ENCODE results near the gene HTR4. TPM values are rescaled to one million over a fixed set of nuclear protein-coding genes. Genes with fewer than 3 reads are reported as not detected.

Gene HTR4
- total and polyA plus RNA-seq, 4 donors, result 0.17 to 0.18 TPM; not detected in 2

DNA sequence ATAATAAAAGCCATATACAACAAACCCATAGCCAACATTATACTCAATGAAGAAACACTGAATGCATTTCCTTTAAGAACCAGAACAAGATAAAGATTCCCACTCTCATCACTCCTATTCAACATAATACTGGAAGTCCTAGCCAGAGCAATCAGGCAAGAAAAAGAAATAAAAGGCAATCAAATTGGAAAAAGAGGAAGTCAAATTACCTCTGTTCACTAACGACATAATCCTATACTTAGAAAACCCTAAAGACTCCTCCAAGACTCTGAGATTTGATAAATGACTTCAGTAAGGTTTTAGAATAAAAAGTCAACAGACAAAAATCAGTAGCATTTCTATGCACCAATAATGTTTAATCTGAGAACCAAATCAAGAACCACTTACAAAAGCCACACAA is 36.6 kb upstream of the HTR4 start:
- Histone ChIP-seq H3K4me1 (ENCODE audit: control insufficient read depth in 5 of 5, insufficient read depth in 5 of 5, low read length in 5 of 5) (peaks cover 0 to 26% (median 7%) of the 10 kb centered on the region in 5 donors), H3K9ac (ENCODE audit: insufficient read depth in 1 of 2, low read length in 2 of 2) (no peak overlapping the region), H3K9me3 (ENCODE audit: control insufficient read depth in 4 of 4, insufficient read depth in 3 of 4, low read length in 3 of 4) (peaks cover 0 to 12% (median 4%) of the 10 kb centered on the region in 4 donors), H3K27ac (ENCODE audit: low read depth in 1 of 2, low read length in 1 of 2) (no peak overlapping the region), H3K27me3 (ENCODE audit: control insufficient read depth in 3 of 3, insufficient read depth in 3 of 3, low read length in 2 of 3) (no peaks in the 10 kb centered on the region), H3K4me3 (no peak overlapping the region), H3K36me3 (ENCODE audit: control insufficient read depth in 4 of 4, insufficient read depth in 4 of 4, low read length in 4 of 4) (peaks cover 0 to 10% (median 0%) of the 10 kb centered on the region in 4 donors)
- WGBS, 2 donors, result 70 to 75% methylated on average over 1 of the region's 1 CpG
- DNase-seq (no peak), ATAC-seq (ENCODE audit: insufficient read depth, low FRiP score) (no peak)
- TF ChIP-seq, protein P1, sequence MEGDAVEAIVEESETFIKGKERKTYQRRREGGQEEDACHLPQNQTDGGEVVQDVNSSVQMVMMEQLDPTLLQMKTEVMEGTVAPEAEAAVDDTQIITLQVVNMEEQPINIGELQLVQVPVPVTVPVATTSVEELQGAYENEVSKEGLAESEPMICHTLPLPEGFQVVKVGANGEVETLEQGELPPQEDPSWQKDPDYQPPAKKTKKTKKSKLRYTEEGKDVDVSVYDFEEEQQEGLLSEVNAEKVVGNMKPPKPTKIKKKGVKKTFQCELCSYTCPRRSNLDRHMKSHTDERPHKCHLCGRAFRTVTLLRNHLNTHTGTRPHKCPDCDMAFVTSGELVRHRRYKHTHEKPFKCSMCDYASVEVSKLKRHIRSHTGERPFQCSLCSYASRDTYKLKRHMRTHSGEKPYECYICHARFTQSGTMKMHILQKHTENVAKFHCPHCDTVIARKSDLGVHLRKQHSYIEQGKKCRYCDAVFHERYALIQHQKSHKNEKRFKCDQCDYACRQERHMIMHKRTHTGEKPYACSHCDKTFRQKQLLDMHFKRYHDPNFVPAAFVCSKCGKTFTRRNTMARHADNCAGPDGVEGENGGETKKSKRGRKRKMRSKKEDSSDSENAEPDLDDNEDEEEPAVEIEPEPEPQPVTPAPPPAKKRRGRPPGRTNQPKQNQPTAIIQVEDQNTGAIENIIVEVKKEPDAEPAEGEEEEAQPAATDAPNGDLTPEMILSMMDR (IDR thresholded peaks at IDR 0.05; ENCODE audit: control extremely low read depth, extremely low read depth), result no peak

DNA sequence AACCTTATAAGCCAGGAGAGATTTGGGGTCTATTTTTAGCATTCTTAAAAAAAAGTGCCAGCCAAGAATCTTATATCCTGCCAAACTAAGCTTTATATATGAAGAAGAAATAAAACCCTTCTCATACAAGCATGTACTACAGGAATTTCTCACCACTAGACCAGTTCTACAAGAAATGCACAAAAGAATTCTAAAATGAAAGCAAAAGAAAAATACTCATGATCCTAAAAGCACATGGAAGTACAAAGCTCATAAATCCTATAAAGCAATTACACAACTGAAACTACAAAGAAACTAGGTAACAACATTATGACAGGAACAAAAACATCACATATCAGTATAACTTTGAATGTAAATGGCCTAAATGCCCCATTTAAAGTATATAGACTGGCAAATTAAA is 34.5 kb upstream of the HTR4 start:
- no peak overlapping the region for H3K4me3 ChIP-seq
- H3K27me3 ChIP-seq (ENCODE audit: control insufficient read depth in 3 of 3, insufficient read depth in 3 of 3, low read length in 2 of 3), result no peaks in the 10 kb centered on the region
- TF ChIP-seq, protein P1 (IDR thresholded peaks at IDR 0.05; ENCODE audit: control extremely low read depth, extremely low read depth), result no peak
- H3K27ac ChIP-seq (ENCODE audit: low read depth in 1 of 2, low read length in 1 of 2), result no peak overlapping the region
- peaks cover 0 to 12% (median 4%) of the 10 kb centered on the region in 4 donors for H3K9me3 ChIP-seq (ENCODE audit: control insufficient read depth in 4 of 4, insufficient read depth in 3 of 4, low read length in 3 of 4)
- peaks cover 0 to 21% (median 10%) of the 10 kb centered on the region in 5 donors for H3K4me1 ChIP-seq (ENCODE audit: control insufficient read depth in 5 of 5, insufficient read depth in 5 of 5, low read length in 5 of 5)
- H3K36me3 ChIP-seq (ENCODE audit: control insufficient read depth in 4 of 4, insufficient read depth in 4 of 4, low read length in 4 of 4), result peaks cover 0 to 10% (median 0%) of the 10 kb centered on the region in 4 donors
- ATAC-seq (ENCODE audit: insufficient read depth, low FRiP score) (no peak), DNase-seq (no peak)
- H3K9ac ChIP-seq (ENCODE audit: insufficient read depth in 1 of 2, low read length in 2 of 2), result no peak overlapping the region

DNA sequence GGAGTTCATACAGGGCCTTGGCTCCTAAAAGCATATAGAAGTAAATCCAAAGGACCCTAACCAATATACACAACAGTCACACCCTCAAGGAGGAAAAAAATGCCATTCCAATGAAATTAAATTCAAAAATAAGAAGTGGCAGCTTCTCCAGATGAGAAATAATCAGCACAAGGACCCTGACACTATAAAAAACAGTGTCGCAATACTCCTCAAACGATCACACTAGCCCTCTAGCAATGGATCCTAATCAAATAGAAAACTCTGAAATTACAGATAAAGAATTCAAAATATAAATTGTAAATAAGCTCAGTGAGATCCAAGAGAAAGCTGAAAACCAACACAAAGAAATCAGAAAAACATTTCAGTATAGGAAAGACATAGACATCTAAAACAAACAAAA is 33.5 kb upstream of the HTR4 start:
- Histone ChIP-seq H3K27me3 (ENCODE audit: control insufficient read depth in 3 of 3, insufficient read depth in 3 of 3, low read length in 2 of 3) (no peaks in the 10 kb centered on the region), H3K9me3 (ENCODE audit: control insufficient read depth in 4 of 4, insufficient read depth in 3 of 4, low read length in 3 of 4) (peaks cover 0 to 12% (median 4%) of the 10 kb centered on the region in 4 donors), H3K4me3 (no peak overlapping the region), H3K27ac (ENCODE audit: low read depth in 1 of 2, low read length in 1 of 2) (no peak overlapping the region), H3K36me3 (ENCODE audit: control insufficient read depth in 4 of 4, insufficient read depth in 4 of 4, low read length in 4 of 4) (peaks cover 0 to 10% (median 0%) of the 10 kb centered on the region in 4 donors), H3K4me1 (ENCODE audit: control insufficient read depth in 5 of 5, insufficient read depth in 5 of 5, low read length in 5 of 5) (peaks cover 0 to 21% (median 10%) of the 10 kb centered on the region in 5 donors), H3K9ac (ENCODE audit: insufficient read depth in 1 of 2, low read length in 2 of 2) (no peak overlapping the region)
- TF ChIP-seq, protein P1 (IDR thresholded peaks at IDR 0.05; ENCODE audit: control extremely low read depth, extremely low read depth), result no peak
- WGBS, 2 donors, result 80 to 85% methylated on average over 2 of the region's 2 CpGs
- ATAC-seq (ENCODE audit: insufficient read depth, low FRiP score) (no peak), DNase-seq (no peak)

DNA sequence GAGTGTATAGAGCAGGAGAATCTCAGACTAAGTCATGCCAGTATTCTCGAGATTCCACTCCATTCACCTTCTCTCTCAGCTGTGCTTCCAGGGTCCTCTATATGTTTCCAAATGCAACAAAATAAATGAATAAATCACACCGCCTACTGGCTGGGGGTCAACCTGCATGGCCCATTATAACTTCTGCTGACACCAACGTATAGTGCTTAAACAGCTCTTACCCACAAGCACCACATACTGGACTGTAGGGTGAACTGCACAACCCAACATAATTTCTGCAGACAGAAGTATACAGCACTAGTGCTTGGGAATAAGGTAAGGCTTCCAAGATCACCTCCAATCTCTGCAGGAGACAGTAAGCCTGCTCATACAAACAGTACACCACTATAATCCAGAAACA is 33.1 kb upstream of the HTR4 start:
- WGBS, 2 donors, result 67 to 71% methylated on average over 3 of the region's 3 CpGs
- Histone ChIP-seq H3K27me3 (ENCODE audit: control insufficient read depth in 3 of 3, insufficient read depth in 3 of 3, low read length in 2 of 3) (no peaks in the 10 kb centered on the region), H3K36me3 (ENCODE audit: control insufficient read depth in 4 of 4, insufficient read depth in 4 of 4, low read length in 4 of 4) (peaks cover 0 to 10% (median 0%) of the 10 kb centered on the region in 4 donors), H3K4me1 (ENCODE audit: control insufficient read depth in 5 of 5, insufficient read depth in 5 of 5, low read length in 5 of 5) (peaks cover 0 to 21% (median 13%) of the 10 kb centered on the region in 5 donors), H3K9me3 (ENCODE audit: control insufficient read depth in 4 of 4, insufficient read depth in 3 of 4, low read length in 3 of 4) (peaks cover 0 to 12% (median 4%) of the 10 kb centered on the region in 4 donors), H3K9ac (ENCODE audit: insufficient read depth in 1 of 2, low read length in 2 of 2) (no peak overlapping the region), H3K4me3 (no peak overlapping the region), H3K27ac (ENCODE audit: low read depth in 1 of 2, low read length in 1 of 2) (no peak overlapping the region)
- DNase-seq (peak in 1 of 3 donors; percentile 6), ATAC-seq (ENCODE audit: insufficient read depth, low FRiP score) (no peak)
- TF ChIP-seq, protein P1 (IDR thresholded peaks at IDR 0.05; ENCODE audit: control extremely low read depth, extremely low read depth), result no peak
